Transverse colon (tissue), 3 donors: Measurements from ENCODE around the gene DYNLT5.

ENCODE experiments used
- CTCF ChIP-seq, 5 experiments: fragments of 200-600 bp in 3 of 5; fragments of 450-650 bp in 2 of 5; sonication (generic) in 3 of 5; IDR thresholded peaks; 1 replicate in 2 of 5; 2 replicates in 3 of 5; pipeline ENCODE4 v1.5.1; 2016 to 2017; ENCODE audit warnings: antibody characterized with exemption in 5 of 5, inconsistent platforms in 3 of 5, mild to moderate bottlenecking in 2 of 5, moderate library complexity in 1 of 5
- EP300 ChIP-seq: sonication (generic); formaldehyde crosslinking; IDR thresholded peaks from one replicate; pipeline ENCODE4 v1.6.1; 2017; ENCODE audit warnings: antibody characterized with exemption, low read depth

- TF ChIP-seq EP300: no peak
- TF ChIP-seq CTCF (IDR thresholded peaks at IDR 0.05): no peak
These were observed 22.2 kb downstream of the DYNLT5 start for GRCh38 chr1:66774438-66774837.
